ENCODE data around the gene MMUT.
"Not testable (repeated sequence)": the region's sequence is repeated elsewhere in the genome, so short reads cannot be mapped to it uniquely, and the experiment has no call there.

DNA sequence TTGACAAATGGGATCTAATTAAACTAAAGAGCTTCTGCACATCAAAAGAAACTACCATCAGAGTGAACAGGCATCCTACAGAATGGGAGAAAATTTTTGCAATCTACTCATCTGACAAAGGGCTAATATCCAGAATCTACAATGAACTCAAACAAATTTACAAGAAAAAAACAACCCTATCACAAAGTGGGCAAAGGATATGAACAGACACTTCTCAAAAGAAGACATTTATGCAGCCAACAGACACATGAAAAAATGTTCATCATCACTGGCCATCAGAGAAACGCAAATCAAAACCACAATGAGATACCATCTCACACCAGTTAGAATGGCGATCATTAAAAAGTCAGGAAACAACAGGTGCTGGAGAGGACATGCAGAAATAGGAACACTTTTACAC is 13.5 kb upstream of the MMUT start:
- TF ChIP-seq, protein P1, sequence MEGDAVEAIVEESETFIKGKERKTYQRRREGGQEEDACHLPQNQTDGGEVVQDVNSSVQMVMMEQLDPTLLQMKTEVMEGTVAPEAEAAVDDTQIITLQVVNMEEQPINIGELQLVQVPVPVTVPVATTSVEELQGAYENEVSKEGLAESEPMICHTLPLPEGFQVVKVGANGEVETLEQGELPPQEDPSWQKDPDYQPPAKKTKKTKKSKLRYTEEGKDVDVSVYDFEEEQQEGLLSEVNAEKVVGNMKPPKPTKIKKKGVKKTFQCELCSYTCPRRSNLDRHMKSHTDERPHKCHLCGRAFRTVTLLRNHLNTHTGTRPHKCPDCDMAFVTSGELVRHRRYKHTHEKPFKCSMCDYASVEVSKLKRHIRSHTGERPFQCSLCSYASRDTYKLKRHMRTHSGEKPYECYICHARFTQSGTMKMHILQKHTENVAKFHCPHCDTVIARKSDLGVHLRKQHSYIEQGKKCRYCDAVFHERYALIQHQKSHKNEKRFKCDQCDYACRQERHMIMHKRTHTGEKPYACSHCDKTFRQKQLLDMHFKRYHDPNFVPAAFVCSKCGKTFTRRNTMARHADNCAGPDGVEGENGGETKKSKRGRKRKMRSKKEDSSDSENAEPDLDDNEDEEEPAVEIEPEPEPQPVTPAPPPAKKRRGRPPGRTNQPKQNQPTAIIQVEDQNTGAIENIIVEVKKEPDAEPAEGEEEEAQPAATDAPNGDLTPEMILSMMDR (IDR thresholded peaks at IDR 0.05): not testable (repeated sequence)
- not testable (repeated sequence) for TF ChIP-seq POLR2A (IDR thresholded peaks at IDR 0.05)

All from transverse colon (tissue), 3 donors.